Naive thymus-derived CD4-positive, alpha-beta T cell (primary cell): Measurements from ENCODE around the gene SLIT3. TPM values are rescaled to one million over a fixed set of nuclear protein-coding genes. Genes with fewer than 3 reads are reported as not detected.

ENCODE experiments used
- ATAC-seq: fragments of 150-1000 bp; cut with Tn5 transposase; 2 replicates; pipeline ENCODE4 v1.10.0; 2021; ENCODE audit warnings: mild to moderate bottlenecking, moderate library complexity
- CTCF ChIA-PET: fragments of 350-600 bp; sonication (Branson Sonifier 250); formaldehyde crosslinking; loops from one replicate; lab custom pipeline; 2021; ENCODE audit warnings: antibody characterized with exemption; lab: Charles Lee
- POLR2A ChIA-PET: fragments of 350-600 bp; sonication (Branson Sonifier 250); formaldehyde crosslinking; loops from one replicate; lab custom pipeline; 2021; ENCODE audit warnings: antibody characterized with exemption, inconsistent platforms; lab: Charles Lee
- DNase-seq, 9 donors: peaks; one replicate each; pipeline versions ENCODE4 v3.0.0 to v3.0.0-alpha.2; 2020 to 2022; ENCODE audit warnings: mixed read lengths in 1 of 9
- H3K27ac ChIP-seq: one replicate; pipeline ENCODE4 v1.7.0; 2013; ENCODE audit warnings: mild to moderate bottlenecking, low read depth, low read length, moderate library complexity
- H3K27me3 ChIP-seq, 2 donors: one replicate each; pipeline ENCODE4 v1.7.0; 2013; ENCODE audit warnings: low read length in 2 of 2, mild to moderate bottlenecking in 2 of 2, moderate library complexity in 2 of 2; ENCODE audit not compliant: control insufficient read depth in 2 of 2, insufficient read depth in 2 of 2
- H3K36me3 ChIP-seq, 3 experiments: 1 replicate in 2 of 3; 2 replicates in 1 of 3; pipeline ENCODE4 v1.7.0; 2013; ENCODE audit warnings: low read length in 3 of 3, mild to moderate bottlenecking in 3 of 3, moderate library complexity in 1 of 3; ENCODE audit not compliant: insufficient read depth in 3 of 3, control insufficient read depth in 2 of 3
- H3K4me1 ChIP-seq, 2 donors: one replicate each; pipeline ENCODE4 v1.7.0; 2013; ENCODE audit warnings: low read length in 2 of 2, mild to moderate bottlenecking in 2 of 2, moderate library complexity in 1 of 2; ENCODE audit not compliant: control insufficient read depth in 2 of 2, insufficient read depth in 2 of 2
- H3K4me3 ChIP-seq: 2 replicates; pipeline ENCODE4 v1.7.0; 2013; ENCODE audit warnings: mild to moderate bottlenecking, low read length
- H3K9me3 ChIP-seq, 3 experiments: 1 replicate in 2 of 3; 2 replicates in 1 of 3; pipeline ENCODE4 v1.7.0; 2013; ENCODE audit warnings: low read length in 3 of 3; ENCODE audit not compliant: control insufficient read depth in 2 of 3
- H3K27ac Mint-ChIP-seq, 9 donors: one replicate each; pipeline ENCODE4 v1.8.0; 2020 to 2022; ENCODE audit warnings: mixed read lengths in 9 of 9, mild to moderate bottlenecking in 8 of 9, moderate library complexity in 5 of 9, inconsistent platforms in 2 of 9
- H3K27me3 Mint-ChIP-seq, 5 donors: one replicate each; pipeline ENCODE4 v1.8.0; 2021 to 2022; ENCODE audit warnings: mixed read lengths in 5 of 5, mild to moderate bottlenecking in 1 of 5
- H3K36me3 Mint-ChIP-seq, 5 donors: one replicate each; pipeline ENCODE4 v1.8.0; 2020 to 2022; ENCODE audit warnings: mixed read lengths in 5 of 5, mild to moderate bottlenecking in 3 of 5, inconsistent platforms in 1 of 5
- H3K4me1 Mint-ChIP-seq, 7 donors: one replicate each; pipeline ENCODE4 v1.8.0; 2020 to 2022; ENCODE audit warnings: mixed read lengths in 7 of 7, mild to moderate bottlenecking in 3 of 7, inconsistent platforms in 1 of 7
- H3K4me3 Mint-ChIP-seq, 10 donors: one replicate each; pipeline ENCODE4 v1.8.0; 2020 to 2022; ENCODE audit warnings: mild to moderate bottlenecking in 10 of 10, mixed read lengths in 10 of 10, moderate library complexity in 6 of 10, inconsistent platforms in 2 of 10
- H3K9me3 Mint-ChIP-seq, 11 donors: one replicate each; pipeline ENCODE4 v1.8.0; 2020 to 2022; ENCODE audit warnings: mixed read lengths in 11 of 11, mild to moderate bottlenecking in 4 of 11, inconsistent platforms in 1 of 11, moderate library complexity in 1 of 11
- intact Hi-C, 2 donors: fragments of 100-400 bp; cut with micrococcal nuclease; formaldehyde crosslinking; loops; one replicate each; pipeline ENCODE4 v1.15.1; 2023
- polyA plus RNA-seq, 2 donors: library from polyadenylated mRNA; unstranded; fragments of 300-500 nt; fragmentation: Illumina TruSeq; gene quantifications; one replicate each; pipeline ENCODE4 v1.2.3, GENCODE V29; 2021
- total RNA-seq, 6 experiments: library from RNA in 5 of 6; stranded (reverse) in 5 of 6; gene quantifications; 1 replicate in 5 of 6; 2 replicates in 1 of 6; pipeline ENCODE4 v1.2.3 and lab custom pipeline; 2021 to 2026

SLIT3 gene
- total and polyA plus RNA-seq, 7 experiments from 2014 or later, result 0.34 TPM; not detected in 6

GRCh38 chr5:169072233-169072632, 228.7 kb downstream of the SLIT3 start:
- peaks cover 0 to 21% (median 4%) of the 10 kb centered on the region in 5 donors for H3K27me3 Mint-ChIP-seq
- H3K4me1 Mint-ChIP-seq, result no peaks in the 10 kb centered on the region
- no peak for ATAC-seq
- intact Hi-C loops, result no loop called here
- DNase-seq, result no peak
- Histone ChIP-seq H3K4me3 (no peak overlapping the region), H3K27ac (no peak overlapping the region), H3K4me1 (no peaks in the 10 kb centered on the region), H3K9me3 (no peaks in the 10 kb centered on the region), H3K36me3 (no peaks in the 10 kb centered on the region), H3K27me3 (no peaks in the 10 kb centered on the region)
- H3K27ac Mint-ChIP-seq, result no peak overlapping the region
- POLR2A ChIA-PET, result no interaction called here
- H3K9me3 Mint-ChIP-seq, result peaks cover 0 to 5% (median 0%) of the 10 kb centered on the region in 11 donors
- no peaks in the 10 kb centered on the region for H3K36me3 Mint-ChIP-seq
- CTCF ChIA-PET, result no interaction called here
- H3K4me3 Mint-ChIP-seq, result no peak overlapping the region

DNA sequence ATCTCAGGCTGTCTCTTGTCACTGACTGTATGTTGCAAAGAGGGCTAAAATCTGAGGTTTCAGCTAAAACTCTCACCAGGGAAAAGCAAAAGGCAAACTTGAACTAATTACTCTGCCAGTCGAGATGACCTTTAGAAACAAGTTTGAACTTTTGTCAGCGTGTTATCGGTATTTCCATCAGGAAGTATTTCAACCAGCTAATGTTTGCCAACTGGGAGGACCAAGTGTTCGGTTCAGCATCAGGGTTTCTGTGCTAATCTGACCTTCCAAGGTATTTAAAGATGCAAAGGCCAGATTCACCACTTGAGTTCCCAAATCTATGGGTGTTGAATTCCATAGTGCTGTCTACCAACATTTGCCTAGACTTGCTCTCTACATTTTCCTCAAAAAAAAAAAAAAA, 230.5 kb downstream of the SLIT3 start:
- Mint-ChIP-seq H3K9me3 (peaks cover 0 to 4% (median 0%) of the 10 kb centered on the region in 11 donors), H3K36me3 (no peaks in the 10 kb centered on the region), H3K4me1 (no peaks in the 10 kb centered on the region), H3K27ac (no peak overlapping the region), H3K4me3 (no peak overlapping the region), H3K27me3 (peaks cover 0 to 20% (median 4%) of the 10 kb centered on the region in 5 donors)
- H3K4me1 ChIP-seq, result no peaks in the 10 kb centered on the region
- ChIA-PET POLR2A (no interaction called here), CTCF (no interaction called here)
- no peaks in the 10 kb centered on the region for H3K9me3 ChIP-seq
- no peak for DNase-seq
- no peak for ATAC-seq
- no peaks in the 10 kb centered on the region for H3K36me3 ChIP-seq
- H3K27ac ChIP-seq, result no peak overlapping the region
- intact Hi-C loops, result no loop called here
- no peak overlapping the region for H3K4me3 ChIP-seq
- no peaks in the 10 kb centered on the region for H3K27me3 ChIP-seq

DNA sequence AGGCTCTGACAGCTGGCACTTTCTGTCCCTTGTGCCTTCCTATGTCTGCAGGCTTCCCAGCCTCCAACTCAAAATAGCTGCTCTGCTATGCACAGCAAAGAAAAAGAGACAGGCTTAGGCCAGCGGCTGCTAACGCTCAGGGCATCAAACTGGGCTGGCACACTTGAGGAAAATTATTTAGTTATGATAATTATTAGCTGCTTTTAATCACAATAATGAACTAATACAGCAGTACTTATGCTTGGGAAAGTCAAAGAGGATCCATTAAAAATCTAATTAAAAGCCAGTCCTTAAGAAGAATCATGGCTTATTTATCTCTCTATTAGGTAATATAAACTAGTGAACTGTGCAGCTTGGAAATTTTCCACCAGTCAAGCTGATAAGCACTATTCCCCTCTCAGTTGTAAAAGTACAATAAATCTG, 233.2 kb downstream of the SLIT3 start:
- peaks cover 15 to 30% (median 21%) of the 10 kb centered on the region in 5 donors for H3K27me3 Mint-ChIP-seq
- ATAC-seq (no peak), DNase-seq (no peak)
- Histone ChIP-seq H3K4me3 (no peak overlapping the region), H3K9me3 (no peaks in the 10 kb centered on the region), H3K27ac (no peak overlapping the region), H3K27me3 (no peaks in the 10 kb centered on the region), H3K4me1 (no peaks in the 10 kb centered on the region), H3K36me3 (no peaks in the 10 kb centered on the region)
- H3K36me3 Mint-ChIP-seq, result no peaks in the 10 kb centered on the region
- H3K4me3 Mint-ChIP-seq, result no peak overlapping the region
- ChIA-PET POLR2A (no interaction called here), CTCF (no interaction called here)
- peaks cover 0 to 3% (median 0%) of the 10 kb centered on the region in 11 donors for H3K9me3 Mint-ChIP-seq
- no peak overlapping the region for H3K27ac Mint-ChIP-seq
- H3K4me1 Mint-ChIP-seq, result no peaks in the 10 kb centered on the region
- intact Hi-C loops, result no loop called here

- ATAC-seq (no peak), DNase-seq (no peak)
- Mint-ChIP-seq H3K4me3 (no peak overlapping the region), H3K4me1 (no peaks in the 10 kb centered on the region), H3K9me3 (peaks cover 0 to 2% (median 0%) of the 10 kb centered on the region in 11 donors), H3K27ac (no peak overlapping the region), H3K27me3 (peaks cover 14 to 47% (median 27%) of the 10 kb centered on the region in 5 donors), H3K36me3 (no peaks in the 10 kb centered on the region)
- H3K36me3 ChIP-seq, result no peaks in the 10 kb centered on the region
- no peak overlapping the region for H3K27ac ChIP-seq
- ChIA-PET CTCF (no interaction called here), POLR2A (no interaction called here)
- intact Hi-C loops, result no loop called here
- H3K9me3 ChIP-seq, result no peaks in the 10 kb centered on the region
- no peaks in the 10 kb centered on the region for H3K4me1 ChIP-seq
- no peak overlapping the region for H3K4me3 ChIP-seq
- no peaks in the 10 kb centered on the region for H3K27me3 ChIP-seq
These were observed 235.5 kb downstream of the SLIT3 start for GRCh38 chr5:169065400-169065799.

- H3K9me3 ChIP-seq, result no peaks in the 10 kb centered on the region
- no peak overlapping the region for H3K27ac ChIP-seq
- Mint-ChIP-seq H3K27me3 (peaks cover 14 to 48% (median 22%) of the 10 kb centered on the region in 5 donors), H3K4me1 (no peaks in the 10 kb centered on the region), H3K4me3 (no peak overlapping the region), H3K9me3 (no peaks in the 10 kb centered on the region), H3K36me3 (no peaks in the 10 kb centered on the region), H3K27ac (no peak overlapping the region)
- intact Hi-C loops, result no loop called here
- no peaks in the 10 kb centered on the region for H3K36me3 ChIP-seq
- no peaks in the 10 kb centered on the region for H3K27me3 ChIP-seq
- no peaks in the 10 kb centered on the region for H3K4me1 ChIP-seq
- POLR2A ChIA-PET, result no interaction called here
- DNase-seq (no peak), ATAC-seq (no peak)
- CTCF ChIA-PET, result no interaction called here
- H3K4me3 ChIP-seq, result no peak overlapping the region
These were observed 236.8 kb downstream of the SLIT3 start for GRCh38 chr5:169064093-169064492.

GRCh38 chr5:169063316-169063953, 237.5 kb downstream of the SLIT3 start:
- no peaks in the 10 kb centered on the region for H3K4me1 ChIP-seq
- H3K36me3 ChIP-seq, result no peaks in the 10 kb centered on the region
- Mint-ChIP-seq H3K36me3 (no peaks in the 10 kb centered on the region), H3K27ac (no peak overlapping the region), H3K4me3 (no peak overlapping the region), H3K27me3 (peaks cover 14 to 48% (median 21%) of the 10 kb centered on the region in 5 donors), H3K9me3 (no peaks in the 10 kb centered on the region), H3K4me1 (no peaks in the 10 kb centered on the region)
- H3K4me3 ChIP-seq, result no peak overlapping the region
- no peak overlapping the region for H3K27ac ChIP-seq
- intact Hi-C loops, result no loop called here
- no peaks in the 10 kb centered on the region for H3K9me3 ChIP-seq
- no peaks in the 10 kb centered on the region for H3K27me3 ChIP-seq
- ChIA-PET POLR2A (no interaction called here), CTCF (no interaction called here)
- DNase-seq (no peak), ATAC-seq (no peak)

DNA sequence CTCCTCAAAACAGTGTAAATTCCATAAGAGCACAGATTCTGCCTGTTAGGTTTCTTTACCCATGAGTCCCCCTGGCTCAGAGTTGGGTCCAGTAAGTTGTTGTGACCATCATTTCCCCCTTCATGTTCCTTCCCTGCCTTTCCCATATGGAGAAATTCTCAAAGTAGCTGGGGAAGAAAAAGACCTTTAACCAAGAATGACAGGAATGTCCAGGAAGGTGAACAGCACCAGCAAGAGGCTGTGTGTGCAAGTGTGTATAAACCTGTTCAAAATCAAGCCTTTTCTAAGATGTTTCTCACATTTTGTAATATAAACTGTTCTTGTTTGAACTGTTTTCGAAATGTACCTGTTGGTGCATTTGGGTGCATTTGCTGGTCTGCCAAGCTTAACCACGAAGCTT, 238.2 kb downstream of the SLIT3 start:
- no peak overlapping the region for H3K27ac ChIP-seq
- ChIA-PET POLR2A (no interaction called here), CTCF (no interaction called here)
- H3K4me1 ChIP-seq, result no peaks in the 10 kb centered on the region
- H3K9me3 Mint-ChIP-seq, result peaks cover 0 to 2% (median 0%) of the 10 kb centered on the region in 11 donors
- H3K36me3 ChIP-seq, result no peaks in the 10 kb centered on the region
- no peak overlapping the region for H3K4me3 ChIP-seq
- H3K9me3 ChIP-seq, result no peaks in the 10 kb centered on the region
- H3K4me3 Mint-ChIP-seq, result no peak overlapping the region
- peaks cover 14 to 48% (median 21%) of the 10 kb centered on the region in 5 donors for H3K27me3 Mint-ChIP-seq
- ATAC-seq, result no peak
- no peak for DNase-seq
- no peaks in the 10 kb centered on the region for H3K4me1 Mint-ChIP-seq
- no peak overlapping the region for H3K27ac Mint-ChIP-seq
- intact Hi-C loops, result no loop called here
- no peaks in the 10 kb centered on the region for H3K27me3 ChIP-seq
- H3K36me3 Mint-ChIP-seq, result no peaks in the 10 kb centered on the region
